Head of caudate nucleus (tissue), 42 donors: ENCODE measurements around the gene KRT82.
"Not testable (repeated sequence)": the region's sequence is repeated elsewhere in the genome, so short reads cannot be mapped to it uniquely, and the experiment has no call there.

Source experiments
- DNase-seq, 42 donors: peaks; one replicate each; pipeline versions ENCODE4 v3.0.0 to v3.0.0-alpha.2; 2020 to 2021; ENCODE audit warnings: mixed read lengths in 7 of 42
- intact Hi-C: fragments of 100-400 bp; cut with DNase I; formaldehyde crosslinking; loops from one replicate; pipeline ENCODE4 v1.15.0; 2022

The KRT82 gene

DNA sequence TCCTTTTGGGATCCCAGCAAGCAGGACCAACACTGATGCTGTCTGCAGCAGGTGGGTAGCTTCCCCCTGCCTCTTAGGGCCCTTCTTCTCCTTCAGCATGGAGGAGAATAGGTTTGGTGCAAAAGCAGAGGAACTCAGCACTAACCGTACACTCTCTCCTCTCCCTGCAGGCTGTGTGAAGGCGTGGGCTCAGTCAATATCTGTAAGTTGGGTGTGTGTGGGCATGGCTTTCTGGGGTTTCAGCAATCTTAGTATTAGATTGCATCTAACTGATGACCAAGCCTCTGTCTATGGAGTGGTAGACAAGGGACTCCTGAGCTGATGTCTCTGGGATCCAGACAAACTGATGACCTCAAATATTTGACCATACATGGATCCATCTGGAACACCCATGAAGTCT lies 53.2 kb downstream of the KRT82 start:
- peak in 2 of 42 donors; percentile 2 to 11 for DNase-seq
- intact Hi-C loops = no loop called here

DNA sequence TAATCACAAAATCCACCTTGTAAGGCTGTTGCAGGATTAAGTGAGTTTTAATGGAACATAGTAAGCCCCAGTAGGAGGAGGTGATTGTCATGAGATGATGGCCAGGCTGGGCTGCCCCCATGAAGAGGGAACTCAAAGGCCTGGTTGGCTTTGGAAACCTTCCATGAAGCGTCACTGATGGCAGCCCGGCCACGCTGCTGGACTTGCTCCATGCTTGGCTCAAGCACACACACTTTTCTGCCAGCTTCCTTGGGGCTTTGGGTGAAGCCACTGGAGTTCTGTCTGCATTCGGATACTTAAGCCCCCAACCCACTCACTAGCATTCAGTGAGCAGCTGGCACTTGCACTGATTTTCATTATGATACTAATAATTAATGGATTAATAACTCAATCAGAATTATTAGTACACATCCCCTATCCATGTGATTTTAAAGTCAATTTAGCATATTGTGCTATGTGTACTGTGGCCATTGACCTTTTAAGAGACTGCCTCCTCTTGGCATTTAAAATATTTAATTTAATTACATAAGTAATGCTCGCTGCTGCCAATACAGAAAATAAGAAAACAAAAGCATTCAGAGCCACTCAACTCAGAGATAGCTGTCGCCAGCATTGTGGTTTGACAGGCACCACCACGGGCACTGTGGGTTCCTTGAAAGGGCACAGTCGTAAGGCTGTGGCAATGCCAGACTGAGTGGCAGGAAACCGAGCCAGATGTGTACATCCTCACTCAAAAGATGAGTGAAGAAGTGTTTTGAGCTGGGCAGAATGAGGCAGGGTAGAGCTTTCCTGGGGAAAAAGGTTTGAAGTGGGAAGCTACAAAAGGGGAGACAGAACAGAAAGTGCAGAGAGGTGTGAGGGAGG lies 54.7 kb downstream of the KRT82 start:
- intact Hi-C loops = no loop called here
- peak; percentile 12 to 77 (median 52) for DNase-seq

DNA sequence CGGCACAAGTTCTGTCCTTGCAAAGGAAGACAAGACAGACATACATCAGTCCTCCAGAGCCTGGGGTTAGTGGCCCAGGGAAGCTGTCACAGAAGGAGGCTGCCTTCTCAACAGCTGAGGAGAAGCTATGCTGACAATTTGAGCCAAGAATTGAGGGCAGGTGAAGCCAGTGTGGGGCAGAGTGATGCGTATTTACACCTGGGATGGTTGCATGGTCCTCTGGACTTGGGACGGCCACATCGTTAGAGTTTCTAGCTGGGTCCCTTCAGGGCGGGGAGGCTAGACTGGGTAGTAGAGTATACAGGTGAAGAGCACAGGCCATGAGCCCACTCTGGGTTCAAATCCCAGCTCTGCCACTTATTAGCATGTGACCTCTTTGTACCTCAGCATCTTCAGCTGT lies 55.3 kb downstream of the KRT82 start:
- intact Hi-C loops = no loop called here

DNA sequence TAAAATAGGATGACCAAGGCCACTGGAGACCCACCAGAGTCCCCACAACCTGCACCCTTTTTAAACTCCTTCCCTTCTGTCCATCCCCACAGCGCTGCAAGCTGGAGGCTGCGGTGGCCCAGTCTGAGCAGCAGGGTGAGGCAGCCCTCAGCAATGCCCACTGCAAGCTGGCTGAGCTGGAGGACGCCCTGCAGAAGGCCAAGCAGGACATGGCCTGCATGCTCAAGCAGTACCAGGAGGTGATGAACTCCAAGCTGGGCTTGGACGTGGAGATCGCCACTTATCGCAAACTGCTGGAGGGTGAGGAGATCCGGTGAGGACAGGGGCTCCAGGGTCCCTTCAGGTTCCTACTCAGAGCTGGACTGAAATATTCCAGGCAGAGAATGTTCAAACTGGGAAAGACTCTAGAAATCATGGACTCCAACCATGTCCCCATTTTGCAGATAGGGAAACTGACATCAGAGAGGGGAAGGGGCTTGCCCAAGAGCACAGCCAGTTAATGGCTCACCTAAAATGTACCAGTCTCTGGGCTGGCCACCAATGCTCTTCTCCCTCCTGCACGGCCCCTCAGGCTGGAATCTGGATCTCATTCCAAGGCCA lies 56.0 kb downstream of the KRT82 start:
- intact Hi-C loops = no loop called here
- peak in 3 of 42 donors; percentile 4 to 34 (median 32) for DNase-seq

More for the DNA sequence above, 55.3 kb downstream of the KRT82 start:
- peak in 3 of 42 donors; percentile 13 to 24 (median 20) for DNase-seq

DNA sequence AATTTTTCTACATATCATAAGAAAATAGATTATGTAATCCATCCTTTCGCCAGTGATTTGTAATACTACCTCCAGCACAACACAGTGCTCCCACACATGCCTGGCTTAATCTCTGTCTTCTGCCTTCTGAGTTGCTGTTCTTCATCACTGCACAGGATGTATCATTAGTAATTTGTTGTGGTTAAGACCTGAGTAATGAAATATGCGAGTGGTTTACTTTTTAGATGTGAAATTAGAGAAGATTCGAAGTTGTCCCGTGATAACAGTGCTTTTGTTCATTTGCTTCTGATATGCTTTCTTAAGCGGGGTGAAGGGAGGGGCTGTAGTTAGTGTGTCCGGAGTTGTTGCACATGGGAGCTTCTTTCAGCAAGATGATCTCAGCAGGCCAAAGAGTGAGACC lies 56.9 kb downstream of the KRT82 start:
- intact Hi-C loops = no loop called here

DNA sequence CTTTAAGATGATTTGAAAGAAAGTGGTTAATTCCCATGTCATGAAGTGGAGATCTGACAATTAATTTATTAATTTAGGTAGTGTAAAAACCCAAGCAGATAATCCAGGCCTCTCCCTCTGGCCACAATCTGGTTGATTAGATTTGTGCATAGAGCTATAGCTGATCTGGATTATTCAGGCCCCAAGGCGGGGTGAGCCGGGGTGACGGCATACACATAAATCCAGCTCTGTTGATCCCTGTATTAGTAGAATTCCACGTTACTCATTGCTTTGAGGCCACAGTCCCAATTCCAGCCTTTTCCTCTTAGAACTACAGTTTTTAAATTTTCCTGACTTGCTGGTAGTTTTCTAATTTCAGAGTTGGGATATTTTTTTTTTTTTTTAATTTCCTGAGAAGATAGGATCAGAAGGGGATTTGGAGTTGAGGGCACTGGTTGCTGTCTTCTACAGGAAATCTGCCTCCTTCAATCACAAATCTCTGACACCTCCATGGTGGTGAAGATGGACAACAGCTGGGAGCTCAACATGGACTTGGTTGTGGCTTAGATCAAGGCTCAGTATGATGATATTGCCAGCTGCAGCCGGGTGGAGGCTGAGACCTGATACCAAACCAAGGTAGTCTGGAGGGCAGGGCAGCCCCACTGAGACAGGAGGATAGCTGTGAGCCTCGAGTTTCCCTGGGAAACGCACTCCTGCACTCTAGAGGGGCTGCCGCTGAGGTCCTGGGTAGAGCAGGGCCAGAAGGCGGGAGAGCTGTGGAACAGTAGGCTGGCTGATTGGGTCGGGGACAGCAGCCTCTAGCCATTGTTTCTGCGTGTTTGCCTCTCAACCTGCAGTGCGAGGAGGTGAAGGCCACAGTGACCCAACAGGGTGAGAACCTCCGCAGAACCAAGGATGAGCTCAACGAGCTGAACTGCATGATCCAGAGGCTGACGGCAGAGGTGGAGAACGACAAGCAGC lies 58.3 kb downstream of the KRT82 start:
- peak in 1 of 42 donors; percentile 19 for DNase-seq
- intact Hi-C loops = no loop called here

More for the DNA sequence above, 56.9 kb downstream of the KRT82 start:
- DNase-seq = peak in 1 of 42 donors; percentile 1

DNA sequence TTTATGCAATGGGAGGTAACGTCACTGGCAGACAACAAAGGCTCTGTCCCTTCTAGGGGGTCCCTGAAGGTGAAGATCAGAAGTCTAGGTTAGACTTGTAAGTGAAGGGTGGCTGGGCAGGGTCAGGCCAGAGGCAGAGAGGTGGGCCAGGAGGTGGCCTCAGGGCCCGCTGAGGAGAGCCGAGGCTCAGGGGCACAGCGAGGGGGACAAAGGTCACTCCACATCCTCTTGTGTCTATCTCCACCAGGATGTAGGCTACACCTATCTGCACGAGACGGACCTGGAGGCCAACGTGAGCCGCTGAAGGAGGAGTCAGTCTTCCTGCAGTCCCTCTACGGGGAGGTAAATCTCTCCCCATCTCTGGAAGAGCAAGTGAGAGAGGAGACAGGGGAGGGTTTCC lies 59.1 kb downstream of the KRT82 start:
- intact Hi-C loops = no loop called here
- DNase-seq = no peak

DNA sequence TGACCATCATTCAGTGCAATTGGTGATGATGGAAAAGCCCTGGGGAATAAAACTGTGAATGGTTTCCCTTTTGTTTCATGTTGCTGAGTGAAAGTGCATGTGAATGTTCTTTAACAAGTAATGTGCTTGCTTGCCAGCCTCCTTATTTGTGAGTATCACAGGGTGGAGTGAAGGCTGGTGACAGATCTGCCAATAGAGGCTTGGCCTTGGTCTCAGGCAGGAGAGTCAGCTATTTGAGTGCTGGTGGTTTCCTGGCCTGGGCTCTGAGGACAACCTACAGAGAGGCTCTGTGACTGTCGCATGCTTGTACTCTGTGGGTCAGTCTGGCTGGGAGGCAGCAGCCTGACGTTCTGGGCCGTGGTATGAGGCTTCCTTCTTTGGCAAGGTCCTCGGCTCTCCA lies 59.5 kb downstream of the KRT82 start:
- DNase-seq = peak in 17 of 42 donors; percentile 9 to 59 (median 28)
- intact Hi-C loops = no loop called here

DNA sequence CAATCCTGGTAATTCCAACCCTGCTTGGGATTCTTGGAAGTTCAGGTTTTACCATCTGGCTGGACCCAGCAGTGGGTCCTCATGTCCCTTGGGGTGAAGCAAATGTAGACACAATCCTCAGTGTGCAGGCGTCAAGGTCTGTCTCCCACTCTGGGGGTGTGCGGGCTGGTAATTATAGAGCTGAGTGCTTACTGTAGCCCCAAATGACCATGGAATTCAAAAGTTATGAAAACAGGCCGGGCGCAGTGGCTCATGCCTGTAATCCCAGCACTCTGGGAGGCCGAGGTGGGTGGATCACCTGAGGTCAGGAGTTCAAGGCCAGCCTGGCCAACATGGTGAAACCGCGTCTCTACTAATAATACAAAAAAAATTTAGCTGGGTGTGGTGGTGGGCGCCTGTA lies 61.1 kb downstream of the KRT82 start:
- intact Hi-C loops = not testable (repeated sequence)

DNA sequence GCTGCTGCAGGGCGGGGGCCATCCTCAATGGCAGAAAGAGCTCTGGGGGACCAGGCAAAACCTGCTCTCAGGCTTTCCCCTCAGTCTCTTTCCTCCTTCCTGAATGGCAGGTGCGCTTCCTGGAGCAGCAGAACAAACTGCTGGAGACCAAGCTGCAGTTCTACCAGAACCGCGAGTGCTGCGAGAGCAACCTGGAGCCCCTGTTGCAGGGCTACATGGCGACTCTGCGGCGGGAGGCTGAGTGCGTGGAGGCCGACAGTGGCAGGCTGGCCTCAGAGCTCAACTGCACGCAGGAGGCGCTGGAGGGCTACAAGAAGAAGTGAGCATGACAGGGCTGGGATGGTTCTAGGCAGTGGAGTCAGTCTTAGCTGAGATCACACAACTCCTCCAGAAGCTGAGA lies 62.0 kb downstream of the KRT82 start:
- intact Hi-C loops = no loop called here
- no peak for DNase-seq

More for the DNA sequence above, 61.1 kb downstream of the KRT82 start:
- DNase-seq = not testable (repeated sequence)
